Tibial artery (tissue), 4 donors: Measurements from ENCODE around the gene AAMDC.
A peak's percentile ranks its signal among the peaks of the same experiment; 100 is the strongest.
"Not testable (repeated sequence)": the region's sequence is repeated elsewhere in the genome, so short reads cannot be mapped to it uniquely, and the experiment has no call there.

ENCODE experiments used
- DNase-seq, 2 donors: peaks; one replicate each; pipeline ENCODE4 v3.0.0-alpha.2; 2019
- H3K27ac ChIP-seq, 2 donors: fragments of 200-600 bp; sonication (generic) in 1 of 2; 1 replicate in 1 of 2; 2 replicates in 1 of 2; pipeline ENCODE4 v1.5.1; 2018 to 2019; ENCODE audit warnings: mild to moderate bottlenecking in 1 of 2
- H3K27me3 ChIP-seq, 2 donors: fragments of 200-600 bp; sonication (generic) in 1 of 2; one replicate each; pipeline versions ENCODE4 v1.5.1 to v1.6.0; 2016 to 2019
- H3K36me3 ChIP-seq, 3 donors: fragments of 200-600 bp; sonication (generic) in 2 of 3; one replicate each; pipeline ENCODE4 v1.5.1; 2016 to 2019; ENCODE audit warnings: mild to moderate bottlenecking in 2 of 3
- H3K4me1 ChIP-seq, 4 donors: fragments of 200-600 bp; sonication (generic) in 2 of 4; 1 replicate in 3 of 4; 2 replicates in 1 of 4; pipeline ENCODE4 v1.5.1; 2016 to 2019
- H3K4me3 ChIP-seq, 2 donors: fragments of 200-600 bp; sonication (generic) in 1 of 2; 1 replicate in 1 of 2; 2 replicates in 1 of 2; pipeline ENCODE4 v1.5.1; 2018 to 2019; ENCODE audit warnings: mild to moderate bottlenecking in 2 of 2
- H3K9me3 ChIP-seq, 3 donors: fragments of 200-600 bp; sonication (generic) in 1 of 3; one replicate each; pipeline ENCODE4 v1.5.1; 2016 to 2019
- intact Hi-C: fragments of 100-400 bp; cut with DNase I; formaldehyde crosslinking; loops from one replicate; pipeline ENCODE4 v1.15.0; 2023; ENCODE audit warnings: low total_unique reads
- TF ChIP-seq, protein P1 (sequence below), 2 experiments: fragments of 200-600 bp in 1 of 2; fragments of 450-650 bp in 1 of 2; IDR thresholded peaks; one replicate each; pipeline ENCODE4 v1.5.1; 2017 to 2019; ENCODE audit warnings: antibody characterized with exemption in 2 of 2, mild to moderate bottlenecking in 1 of 2, moderate library complexity in 1 of 2

AAMDC gene

DNA sequence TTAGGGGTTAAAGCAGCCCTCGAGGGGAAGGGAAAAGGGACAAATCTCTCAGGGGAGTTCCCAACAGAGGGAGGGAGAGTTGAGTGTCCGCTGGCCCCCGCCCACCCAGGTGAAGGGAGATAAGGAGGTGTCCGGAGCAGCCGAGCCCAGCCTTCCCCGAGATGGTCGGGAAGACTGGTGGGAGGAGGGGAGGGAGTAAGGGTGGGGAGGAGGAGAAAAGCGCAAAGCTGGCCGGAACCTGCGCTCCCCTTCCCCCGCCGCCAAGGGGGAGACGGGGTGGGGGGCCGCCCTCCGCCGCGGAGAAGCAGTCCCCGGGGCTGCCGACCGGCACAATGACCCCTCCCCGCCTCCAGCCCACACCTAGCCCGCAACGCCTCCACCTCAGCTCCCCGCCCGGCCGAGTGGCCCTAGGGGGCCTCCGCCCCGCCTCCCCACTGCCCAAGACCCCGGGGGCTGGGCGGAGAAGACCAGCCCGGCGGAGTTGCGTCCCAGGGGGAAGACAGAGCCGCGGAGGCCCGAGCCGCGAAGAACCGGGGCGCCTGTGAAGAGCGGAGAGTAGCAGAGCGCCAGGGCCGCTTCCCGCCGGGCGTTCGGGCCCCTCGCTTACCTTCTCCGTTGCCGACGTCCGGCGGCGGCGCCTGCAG, 901 bp upstream of the AAMDC start:
- TF ChIP-seq, protein P1, sequence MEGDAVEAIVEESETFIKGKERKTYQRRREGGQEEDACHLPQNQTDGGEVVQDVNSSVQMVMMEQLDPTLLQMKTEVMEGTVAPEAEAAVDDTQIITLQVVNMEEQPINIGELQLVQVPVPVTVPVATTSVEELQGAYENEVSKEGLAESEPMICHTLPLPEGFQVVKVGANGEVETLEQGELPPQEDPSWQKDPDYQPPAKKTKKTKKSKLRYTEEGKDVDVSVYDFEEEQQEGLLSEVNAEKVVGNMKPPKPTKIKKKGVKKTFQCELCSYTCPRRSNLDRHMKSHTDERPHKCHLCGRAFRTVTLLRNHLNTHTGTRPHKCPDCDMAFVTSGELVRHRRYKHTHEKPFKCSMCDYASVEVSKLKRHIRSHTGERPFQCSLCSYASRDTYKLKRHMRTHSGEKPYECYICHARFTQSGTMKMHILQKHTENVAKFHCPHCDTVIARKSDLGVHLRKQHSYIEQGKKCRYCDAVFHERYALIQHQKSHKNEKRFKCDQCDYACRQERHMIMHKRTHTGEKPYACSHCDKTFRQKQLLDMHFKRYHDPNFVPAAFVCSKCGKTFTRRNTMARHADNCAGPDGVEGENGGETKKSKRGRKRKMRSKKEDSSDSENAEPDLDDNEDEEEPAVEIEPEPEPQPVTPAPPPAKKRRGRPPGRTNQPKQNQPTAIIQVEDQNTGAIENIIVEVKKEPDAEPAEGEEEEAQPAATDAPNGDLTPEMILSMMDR (IDR thresholded peaks at IDR 0.05), result no peak
- Histone ChIP-seq H3K27ac (peak overlapping the region; percentile 99 to 100), H3K4me1 (peaks cover 0 to 65% (median 40%) of the 10 kb centered on the region in 4 donors), H3K27me3 (no peaks in the 10 kb centered on the region), H3K9me3 (no peaks in the 10 kb centered on the region), H3K36me3 (no peaks in the 10 kb centered on the region), H3K4me3 (peak overlapping the region; percentile 90 to 95)
- intact Hi-C loops, result no loop called here
- DNase-seq, result peak; percentile 39 to 78

DNA sequence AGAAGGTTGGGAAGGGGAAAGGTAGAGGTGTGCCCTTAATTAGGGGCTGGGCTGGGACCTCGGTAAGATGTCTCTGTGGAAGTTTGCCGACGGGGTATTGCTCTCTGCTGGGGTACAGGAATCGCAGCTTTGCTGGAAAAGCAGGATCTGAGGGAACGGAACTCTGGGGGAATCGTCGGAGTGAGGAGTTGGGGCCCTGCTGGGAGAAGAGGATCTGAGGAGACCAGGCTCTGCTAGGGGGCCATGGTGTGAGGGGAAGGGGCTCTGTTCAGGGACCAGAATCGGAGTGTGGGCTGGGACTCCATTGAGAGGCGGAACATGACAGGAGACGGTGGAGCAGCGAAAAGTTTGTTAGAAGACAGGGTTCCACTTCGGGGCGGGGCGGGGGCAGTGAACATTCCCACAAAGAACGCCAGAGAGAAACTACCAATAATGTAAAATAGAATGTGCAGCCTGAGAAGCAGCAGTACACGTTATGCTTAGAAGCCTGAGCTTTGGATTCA, 456 bp downstream of the AAMDC start:
- intact Hi-C loops, result no loop called here
- DNase-seq, result peak; percentile 39 to 69
- H3K9me3 ChIP-seq, result no peaks in the 10 kb centered on the region
- peaks cover 0 to 58% (median 40%) of the 10 kb centered on the region in 4 donors for H3K4me1 ChIP-seq
- H3K36me3 ChIP-seq, result no peaks in the 10 kb centered on the region
- peak overlapping the region; percentile 99 to 100 for H3K27ac ChIP-seq
- TF ChIP-seq, protein P1 (IDR thresholded peaks at IDR 0.05), result no peak
- H3K4me3 ChIP-seq, result peak overlapping the region; percentile 90 to 95
- H3K27me3 ChIP-seq, result no peaks in the 10 kb centered on the region

DNA sequence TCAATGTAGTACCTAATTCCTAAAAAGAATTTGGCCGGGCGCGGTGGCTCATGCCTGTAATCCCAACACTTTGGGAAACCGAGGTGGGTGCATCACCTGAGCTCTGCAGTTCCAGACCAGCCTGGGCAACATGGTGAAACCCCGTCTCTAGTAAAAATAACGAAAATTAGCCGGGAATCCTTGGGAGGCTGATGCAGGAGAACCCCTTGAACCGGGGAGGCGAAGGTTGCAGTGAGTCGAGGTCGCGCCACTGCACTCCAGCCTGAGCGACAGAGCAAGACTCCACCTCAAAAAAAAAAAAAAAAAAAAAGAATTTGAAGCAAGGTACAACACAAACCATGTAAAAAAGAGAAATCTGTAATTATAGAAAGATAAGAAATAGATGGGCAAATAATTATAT, 1.2 kb downstream of the AAMDC start:
- H3K9me3 ChIP-seq, H3K36me3 ChIP-seq, H3K27me3 ChIP-seq, DNase-seq, intact Hi-C loops: not testable (repeated sequence)
- Histone ChIP-seq H3K4me3 (peak overlapping the region; percentile 90 to 95), H3K27ac (peak overlapping the region; percentile 99 to 100), H3K4me1 (peaks cover 0 to 50% (median 37%) of the 10 kb centered on the region in 4 donors)

DNA sequence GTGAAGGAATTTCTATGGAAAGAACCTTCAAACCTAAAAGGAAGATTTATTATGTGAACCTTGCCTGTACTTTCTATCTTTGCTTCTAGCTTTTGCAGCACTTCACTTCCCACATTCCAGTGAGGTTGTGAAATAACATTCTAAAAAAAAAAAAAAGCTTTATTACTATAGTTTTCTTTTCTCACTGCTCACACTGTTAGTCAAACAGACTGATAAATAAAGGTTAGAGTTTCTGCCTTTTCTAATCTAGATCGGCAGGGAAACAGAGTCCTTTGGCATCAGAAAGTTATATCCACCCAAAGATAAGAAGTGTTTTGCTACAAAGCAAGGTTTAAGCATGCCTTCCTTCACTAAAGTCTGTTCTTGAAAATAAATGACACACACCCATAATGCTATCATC, 2.8 kb downstream of the AAMDC start:
- Histone ChIP-seq H3K27me3 (no peaks in the 10 kb centered on the region), H3K9me3 (no peaks in the 10 kb centered on the region), H3K36me3 (no peaks in the 10 kb centered on the region), H3K27ac (peak overlapping the region in 1 of 2 donors; percentile 15), H3K4me3 (no peak overlapping the region), H3K4me1 (peaks cover 0 to 34% (median 25%) of the 10 kb centered on the region in 4 donors)
- DNase-seq, result no peak
- TF ChIP-seq, protein P1 (IDR thresholded peaks at IDR 0.05), result no peak
- intact Hi-C loops, result no loop called here

DNA sequence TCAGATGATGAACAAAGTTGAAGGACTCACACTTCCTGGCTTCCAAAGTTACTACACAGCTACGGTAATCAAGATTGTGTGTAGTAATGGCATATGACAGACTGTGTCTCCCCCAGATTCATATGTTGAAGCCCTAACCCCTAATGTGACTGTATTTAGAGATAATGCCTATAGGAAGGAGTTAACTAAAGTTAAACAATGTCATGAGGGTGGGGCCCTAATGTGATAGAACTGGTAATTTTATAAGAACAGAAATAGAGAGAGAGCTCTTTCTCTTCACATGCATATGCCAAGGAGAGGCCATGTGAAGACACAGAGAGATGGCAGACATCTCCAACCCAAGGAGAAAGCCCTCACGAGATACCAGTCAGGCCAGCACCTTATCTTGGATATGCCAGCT, 8.0 kb downstream of the AAMDC start:
- no peaks in the 10 kb centered on the region for H3K9me3 ChIP-seq
- intact Hi-C loops, result no loop called here
- TF ChIP-seq, protein P1 (IDR thresholded peaks at IDR 0.05), result no peak
- no peak for DNase-seq
- H3K4me1 ChIP-seq, result peaks cover 0 to 7% (median 2%) of the 10 kb centered on the region in 4 donors
- no peak overlapping the region for H3K27ac ChIP-seq
- no peak overlapping the region for H3K4me3 ChIP-seq
- H3K36me3 ChIP-seq, result no peaks in the 10 kb centered on the region
- H3K27me3 ChIP-seq, result no peaks in the 10 kb centered on the region

DNA sequence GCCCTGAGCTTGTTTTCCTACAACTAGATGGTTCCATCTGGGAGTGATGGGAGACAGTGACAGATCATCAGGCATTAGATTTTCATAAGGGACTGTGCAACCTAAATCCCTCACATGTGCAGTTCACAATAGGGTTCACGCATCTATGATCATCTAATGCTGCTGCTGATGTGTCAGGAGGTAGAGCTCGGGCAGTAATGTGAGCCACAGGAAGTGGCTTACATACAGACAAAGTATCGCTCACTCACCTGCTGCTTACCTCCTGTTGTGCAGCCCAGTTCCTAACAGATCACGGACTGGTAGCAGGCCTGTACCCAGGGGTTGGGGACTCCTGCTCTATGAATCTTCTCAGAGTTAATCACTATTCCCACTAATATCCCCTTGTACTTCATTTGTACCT, 12.4 kb downstream of the AAMDC start:
- Histone ChIP-seq H3K27me3 (no peaks in the 10 kb centered on the region), H3K36me3 (no peaks in the 10 kb centered on the region), H3K27ac (no peak overlapping the region)

More for the DNA sequence above, 12.4 kb downstream of the AAMDC start:
- Histone ChIP-seq H3K4me1 (no peaks in the 10 kb centered on the region), H3K9me3 (no peaks in the 10 kb centered on the region), H3K4me3 (no peak overlapping the region)
- intact Hi-C loops, result no loop called here
- no peak for DNase-seq
- TF ChIP-seq, protein P1 (IDR thresholded peaks at IDR 0.05), result no peak
